CD4-positive, alpha-beta T cell treated with Interleukin-6 at 100 ng/mL for 8 hours (primary cell): ENCODE data around the gene TSR1.

Experiments used
- DNase-seq: peaks from one replicate; pipeline ENCODE4 v3.0.0-alpha.2; 2020; ENCODE audit warnings: mixed read lengths, low spot score

Gene TSR1

DNA sequence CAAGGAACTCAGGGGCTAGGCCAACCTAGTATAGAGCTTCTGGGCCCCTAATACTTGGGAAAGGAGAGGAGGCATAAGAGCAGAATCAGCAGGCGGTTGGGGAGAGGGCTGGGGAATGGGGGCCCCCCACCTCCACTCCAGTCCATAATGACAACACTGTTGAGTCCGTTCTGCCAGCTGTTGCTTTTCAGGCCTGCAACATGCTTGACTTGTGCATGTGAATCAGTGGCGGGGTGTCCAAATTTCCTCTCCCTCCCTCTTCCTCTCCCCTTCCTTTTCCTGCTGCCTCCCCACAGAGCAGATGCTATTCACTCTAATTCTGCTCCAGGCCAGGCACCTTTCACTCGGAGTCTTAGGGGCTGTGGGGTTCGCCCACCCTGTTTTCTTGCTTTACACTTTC is 32.8 kb upstream of the TSR1 start:
- DNase-seq: no peak

GRCh38 chr17:2368359-2368758 is 32.1 kb upstream of the TSR1 start:
- no peak for DNase-seq

GRCh38 chr17:2366747-2367494 is 30.7 kb upstream of the TSR1 start:
- DNase-seq: no peak

- no peak for DNase-seq
These were observed 28.9 kb upstream of the TSR1 start for GRCh38 chr17:2365132-2365531.

GRCh38 chr17:2364763-2365116 is 28.5 kb upstream of the TSR1 start:
- DNase-seq: no peak

DNA sequence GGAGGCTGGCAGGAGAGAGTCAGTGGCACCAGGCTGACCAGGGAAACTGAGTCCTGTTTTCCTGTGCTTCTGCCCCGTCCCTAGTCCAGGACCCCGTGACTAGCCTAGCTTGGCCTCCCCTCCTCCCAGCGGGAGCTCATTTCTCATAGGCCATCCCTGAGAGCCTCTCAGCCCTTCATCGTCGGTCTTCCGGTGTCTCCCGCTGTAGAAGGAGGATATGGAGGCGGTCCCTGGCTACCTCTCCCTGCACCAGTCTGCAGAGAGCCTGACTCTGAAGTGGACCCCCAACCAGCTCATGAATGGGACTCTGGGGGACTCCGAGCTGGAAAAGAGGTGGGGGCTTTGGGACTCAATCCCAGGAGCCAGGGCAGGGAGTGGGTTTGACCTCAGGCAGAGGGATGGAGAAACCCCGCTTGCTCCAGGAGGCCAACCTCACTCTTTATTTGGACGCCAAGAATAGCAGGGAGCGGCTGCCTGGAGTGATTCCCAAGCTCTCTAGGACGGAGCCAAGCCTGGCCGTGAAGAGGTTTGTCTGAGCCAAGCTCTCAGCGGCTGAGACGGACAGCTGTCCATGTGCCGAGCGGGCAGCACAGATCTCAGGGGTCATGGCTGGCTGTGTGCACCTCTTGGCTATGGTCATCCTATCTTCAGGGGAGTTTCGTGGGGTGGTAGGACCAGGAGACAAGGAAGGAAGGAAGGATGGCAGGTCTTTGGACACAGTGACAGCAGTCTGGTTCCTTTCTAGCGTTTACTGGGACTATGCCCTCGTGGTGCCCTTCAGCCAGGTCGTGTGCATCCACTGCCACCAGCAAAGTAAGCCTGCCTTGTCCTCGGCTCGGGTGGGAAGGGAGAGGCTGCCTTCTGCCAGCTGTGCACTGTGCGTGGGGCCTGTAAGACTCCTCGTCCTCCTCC is 27.9 kb upstream of the TSR1 start:
- DNase-seq: no peak

GRCh38 chr17:2363318-2363717 is 27.1 kb upstream of the TSR1 start:
- no peak for DNase-seq

GRCh38 chr17:2362881-2363280 is 26.6 kb upstream of the TSR1 start:
- DNase-seq: no peak

- DNase-seq: no peak
These were observed 26.2 kb upstream of the TSR1 start for GRCh38 chr17:2362416-2362815.

- DNase-seq: no peak
These were observed 25.8 kb upstream of the TSR1 start for GRCh38 chr17:2362016-2362415.

DNA sequence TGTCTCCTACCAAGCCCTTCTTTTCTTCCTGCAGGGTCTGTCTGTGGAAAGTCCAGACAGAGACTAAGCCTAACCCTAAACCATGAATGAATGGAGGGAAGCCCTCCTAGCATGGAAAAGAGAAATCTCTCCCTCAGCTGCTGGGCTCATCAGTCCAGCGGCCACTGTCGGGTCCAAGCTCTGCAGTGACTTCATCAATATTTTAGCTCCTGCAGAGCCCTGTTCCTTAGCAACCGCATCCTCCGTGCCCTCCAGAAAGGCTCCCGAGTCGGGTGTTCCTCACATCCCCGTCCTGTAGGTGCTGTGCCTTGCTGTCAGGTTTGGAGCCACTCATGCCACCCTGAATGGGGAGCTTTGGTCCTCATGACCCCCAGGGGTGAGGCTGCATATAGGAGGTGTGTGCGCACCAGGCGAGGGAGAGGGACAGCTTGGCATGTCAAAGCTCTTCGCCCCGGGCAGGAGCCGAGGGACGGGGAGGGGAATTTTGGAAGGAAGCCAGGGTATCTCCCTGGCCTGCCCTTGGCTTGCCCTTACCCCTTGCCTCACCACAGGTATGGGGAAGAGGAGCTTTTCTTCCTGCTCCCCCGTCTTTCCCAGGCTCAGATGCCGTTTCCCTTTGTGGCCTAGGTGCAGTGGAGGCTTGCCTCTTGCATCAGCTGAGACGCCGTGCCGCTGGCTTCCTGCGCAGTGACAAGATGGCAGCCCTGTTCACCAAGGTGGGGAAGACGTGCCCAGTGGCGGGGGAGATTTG is 24.9 kb upstream of the TSR1 start:
- no peak for DNase-seq

DNA sequence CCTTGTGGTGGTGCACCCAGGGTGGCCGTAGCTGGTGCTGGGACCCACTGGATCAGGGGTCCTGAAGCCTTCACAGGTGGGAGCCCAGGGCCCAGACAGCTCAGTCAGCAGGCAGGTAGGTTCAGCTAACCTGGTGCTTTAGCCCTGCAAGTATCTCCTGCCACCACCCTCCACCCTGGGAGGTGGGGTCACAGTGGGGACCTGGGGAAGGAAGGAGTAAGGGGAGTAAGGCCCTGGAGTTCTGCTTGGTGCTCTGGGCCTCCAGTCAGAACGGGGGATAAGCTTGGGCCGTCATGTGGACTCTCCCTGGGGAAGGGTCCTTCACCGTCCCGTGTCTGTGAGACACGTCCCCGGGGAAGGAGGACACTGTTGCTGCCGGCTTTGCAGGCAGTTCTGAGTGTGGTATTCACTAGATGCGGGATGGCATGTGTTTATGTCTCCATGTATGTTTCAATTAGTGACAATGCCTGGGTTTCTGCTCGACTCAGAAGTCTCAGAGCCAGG is 21.7 kb upstream of the TSR1 start:
- no peak for DNase-seq

GRCh38 chr17:2357237-2357636 is 21.0 kb upstream of the TSR1 start:
- DNase-seq: no peak

DNA sequence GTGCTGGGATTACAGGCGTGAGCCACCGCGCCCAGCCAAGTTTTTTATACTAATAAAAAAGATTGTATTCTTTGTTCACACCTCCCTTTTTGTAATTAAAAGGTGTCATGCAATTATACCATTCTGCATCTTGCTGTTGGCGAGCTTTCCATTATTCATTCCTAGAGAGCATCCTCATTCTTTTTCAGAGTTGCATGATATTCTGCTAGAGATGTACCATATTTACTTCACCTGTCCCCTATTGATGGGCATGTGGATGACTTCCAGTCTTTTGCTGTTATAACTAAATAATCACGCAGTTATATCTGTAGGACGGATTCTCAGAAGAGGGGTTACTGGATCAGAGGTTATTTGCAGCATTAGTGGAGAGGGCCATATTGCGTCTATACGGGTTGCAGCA is 18.1 kb upstream of the TSR1 start:
- DNase-seq: no peak

GRCh38 chr17:2351269-2351668 is 15.0 kb upstream of the TSR1 start:
- no peak for DNase-seq

DNA sequence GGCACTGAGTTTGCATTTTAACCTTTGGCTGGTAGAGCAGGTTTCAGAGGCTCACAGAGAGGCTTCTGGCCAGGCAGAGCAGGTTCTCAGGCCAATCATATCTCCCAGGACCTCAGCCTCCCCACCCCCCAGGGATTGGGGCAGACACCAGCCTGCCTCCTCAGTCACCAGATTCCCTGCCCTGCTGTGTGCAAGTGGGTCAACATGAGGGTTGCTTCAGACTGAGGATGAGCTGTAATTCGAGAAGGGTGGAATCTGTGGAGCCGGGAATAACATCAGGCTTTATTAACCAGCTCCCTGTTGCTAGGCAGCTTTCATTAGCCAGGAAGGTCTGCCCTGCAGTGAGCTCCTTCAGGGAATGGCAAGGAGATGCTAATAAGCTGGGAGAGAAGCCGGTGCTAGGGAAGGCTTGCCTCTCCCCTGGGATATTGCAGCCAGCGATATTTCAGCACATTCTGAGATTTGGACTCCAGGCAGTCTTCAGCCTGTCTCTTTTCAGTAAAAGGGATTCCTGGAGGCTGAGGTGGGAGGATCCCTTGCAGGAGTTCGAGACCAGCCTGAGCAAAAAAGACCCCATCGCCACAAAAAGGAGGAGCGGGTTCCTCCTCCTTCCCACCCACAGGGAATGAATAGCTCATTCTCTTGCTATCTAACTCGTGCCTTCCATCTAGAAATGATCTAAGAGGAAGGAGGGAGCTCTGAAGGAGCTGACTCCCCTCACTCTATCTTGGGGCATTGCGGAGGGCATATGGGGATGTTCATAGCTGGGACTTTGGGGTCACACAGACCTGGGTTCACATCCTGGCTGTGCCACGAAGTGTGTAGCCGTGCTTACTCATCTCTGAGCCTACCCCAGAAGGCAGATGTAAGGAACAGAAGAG is 11.8 kb upstream of the TSR1 start:
- no peak for DNase-seq

- DNase-seq: no peak
These were observed 10.2 kb upstream of the TSR1 start for GRCh38 chr17:2346475-2346874.

- DNase-seq: no peak
These were observed 8.3 kb upstream of the TSR1 start for GRCh38 chr17:2344528-2344927.

DNA sequence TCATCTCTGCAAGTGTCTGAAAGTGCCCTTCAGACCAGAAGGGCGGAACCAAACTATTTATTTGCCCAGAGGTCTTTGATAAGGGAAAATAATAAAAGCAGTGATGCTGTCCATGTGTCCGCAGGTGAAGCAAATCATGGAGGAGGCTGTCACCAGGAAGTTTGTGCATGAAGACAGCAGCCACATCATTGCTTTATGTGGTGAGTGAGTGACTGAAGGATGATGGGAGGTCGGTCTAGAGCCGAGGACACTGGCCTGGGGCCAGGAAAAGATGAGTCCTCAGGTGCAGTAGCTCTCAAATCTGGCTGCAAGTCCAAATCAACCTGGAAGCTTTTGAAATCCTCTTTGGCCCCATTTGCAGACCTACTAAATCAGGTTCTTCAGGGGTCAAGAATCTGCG is 7.2 kb upstream of the TSR1 start:
- DNase-seq: no peak

DNA sequence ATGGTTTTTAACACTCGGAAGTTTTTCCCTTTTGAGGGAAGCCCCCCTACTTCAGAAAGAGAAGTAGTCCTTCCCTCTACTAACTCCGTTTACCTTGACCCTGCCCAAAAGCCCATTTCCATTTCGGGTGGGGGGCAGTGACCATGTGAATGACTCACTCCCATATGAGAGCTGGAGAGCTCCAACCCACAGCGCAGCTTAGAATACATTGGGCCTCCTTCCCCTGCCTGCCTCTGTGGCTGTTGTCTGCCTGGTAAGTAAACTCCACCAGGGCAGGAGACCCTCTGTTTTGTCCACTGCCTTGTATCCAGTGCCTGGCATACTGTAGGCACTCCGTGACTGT is 2.0 kb upstream of the TSR1 start:
- no peak for DNase-seq

- peak; percentile 33 for DNase-seq
These were observed 1.5 kb upstream of the TSR1 start for GRCh38 chr17:2337544-2338314.
